SK-N-SH (cell line): Measurements from ENCODE around the gene ASCL5. TPM values are rescaled to one million over a fixed set of nuclear protein-coding genes. Genes with fewer than 3 reads are reported as not detected.

Source experiments
- CTCF ChIA-PET: fragments of 300-600, 350-600 bp; formaldehyde crosslinking; extraction: SDS; loops from one replicate; lab custom pipeline; 2021; lab: Yijun Ruan, JAX
- POLR2A ChIA-PET: fragments of 350-600 bp; sonication (Branson Sonifier 250); formaldehyde crosslinking; extraction: SDS; loops from one replicate; lab custom pipeline; 2020; ENCODE audit warnings: antibody characterized with exemption, inconsistent platforms; lab: Yijun Ruan, JAX
- DNase-seq: peaks from one replicate; pipeline ENCODE4 v3.0.0; 2012
- H2AFZ ChIP-seq: fragments of 200-600 bp; sonication (generic); 2 replicates; pipeline ENCODE4 v1.8.1; 2016; ENCODE audit warnings: antibody characterized with exemption, mild to moderate bottlenecking, low read depth
- H3F3A ChIP-seq: fragments of 200-600 bp; sonication (generic); replicated peaks from 2 replicates; pipeline ENCODE3; 2016; ENCODE audit warnings: antibody characterized with exemption, mild to moderate bottlenecking; ENCODE audit not compliant: insufficient read depth
- H3K27ac ChIP-seq, 2 experiments: fragments of 200-500 bp in 1 of 2; fragments of 200-600 bp in 1 of 2; sonication (Bioruptor generic) in 1 of 2; sonication (generic), shearing (Covaris generic) in 1 of 2; 2 replicates each; pipeline versions ENCODE4 v1.5.1 to v1.6.1; 2014 to 2016; ENCODE audit warnings: low read depth in 2 of 2, inconsistent platforms in 1 of 2, low read length in 1 of 2, mild to moderate bottlenecking in 1 of 2, mixed read lengths in 1 of 2
- H3K27me3 ChIP-seq: fragments of 200-600 bp; sonication (generic), shearing (Covaris generic); 2 replicates; pipeline ENCODE4 v1.6.1; 2016; ENCODE audit warnings: mixed run types; ENCODE audit not compliant: insufficient read depth
- H3K36me3 ChIP-seq, 2 experiments: fragments of 200-500 bp in 1 of 2; fragments of 200-600 bp in 1 of 2; sonication (Bioruptor generic) in 1 of 2; sonication (generic) in 1 of 2; replicated peaks in 1 of 2; 2 replicates each; pipeline versions ENCODE3 to v1.5.1; 2014 to 2016; ENCODE audit warnings: low read length in 1 of 2, mild to moderate bottlenecking in 1 of 2; ENCODE audit not compliant: insufficient read depth in 2 of 2, control insufficient read depth in 1 of 2
- H3K4me1 ChIP-seq, 2 experiments: fragments of 200-500 bp in 1 of 2; fragments of 200-600 bp in 1 of 2; sonication (Bioruptor generic) in 1 of 2; sonication (generic), shearing (Covaris generic) in 1 of 2; 2 replicates each; pipeline versions ENCODE4 v1.5.1 to v1.6.1; 2014 to 2016; ENCODE audit warnings: low read depth in 1 of 2, low read length in 1 of 2, mixed run types in 1 of 2; ENCODE audit not compliant: insufficient read depth in 2 of 2, control insufficient read depth in 1 of 2
- H3K4me2 ChIP-seq: fragments of 200-600 bp; sonication (generic), shearing (Covaris generic); 2 replicates; pipeline ENCODE4 v1.6.1; 2017; ENCODE audit warnings: mixed run types
- H3K4me3 ChIP-seq, 2 experiments: fragments of 200-500 bp in 1 of 2; fragments of 200-600 bp in 1 of 2; sonication (Bioruptor generic) in 1 of 2; sonication (generic), shearing (Covaris generic) in 1 of 2; 2 replicates each; pipeline versions ENCODE4 v1.5.1 to v1.8.1; 2014 to 2016; ENCODE audit warnings: low read depth in 2 of 2, inconsistent platforms in 1 of 2, low read length in 1 of 2, mild to moderate bottlenecking in 1 of 2, mixed read lengths in 1 of 2, moderate library complexity in 1 of 2
- H3K79me2 ChIP-seq: fragments of 200-600 bp; sonication (generic); 2 replicates; pipeline ENCODE4 v1.8.1; 2017; ENCODE audit warnings: mild to moderate bottlenecking; ENCODE audit not compliant: insufficient read depth
- H3K9ac ChIP-seq: fragments of 200-600 bp; sonication (generic); 2 replicates; pipeline ENCODE4 v1.6.1; 2017; ENCODE audit warnings: mixed run types
- H3K9me2 ChIP-seq: fragments of 200-600 bp; sonication (generic); 2 replicates; pipeline ENCODE4 v1.6.1; 2017; ENCODE audit warnings: mixed run types
- H3K9me3 ChIP-seq: fragments of 200-600 bp; sonication (generic); 2 replicates; pipeline ENCODE4 v1.6.1; 2017; ENCODE audit warnings: mixed run types, mild to moderate bottlenecking, moderate library complexity
- H4K20me1 ChIP-seq: fragments of 200-600 bp; sonication (generic); 2 replicates; pipeline ENCODE4 v1.6.1; 2017; ENCODE audit warnings: mild to moderate bottlenecking, mixed run types; ENCODE audit not compliant: insufficient read depth
- ELF1 ChIP-seq: IDR thresholded peaks from 2 replicates; pipeline ENCODE4 v1.4.0; 2012
- EP300 ChIP-seq, 2 experiments: IDR thresholded peaks; 2 replicates each; pipeline versions ENCODE4 v1.4.0 to v1.6.1; 2012; ENCODE audit warnings: borderline replicate concordance in 1 of 2, low read depth in 1 of 2, low read length in 1 of 2
- EZH2phosphoT487 ChIP-seq: fragments of 200-600 bp; sonication (generic); IDR thresholded peaks from 2 replicates; pipeline ENCODE4 v1.6.1; 2017; ENCODE audit warnings: low read depth, mixed run types, mild to moderate bottlenecking, antibody characterized with exemption, moderate library complexity, borderline replicate concordance
- FOSL2 ChIP-seq: IDR thresholded peaks from 2 replicates; pipeline ENCODE4 v1.4.0; 2012; ENCODE audit warnings: low read depth, mild to moderate bottlenecking, moderate library complexity, borderline replicate concordance
- GABPA ChIP-seq: IDR thresholded peaks from 2 replicates; pipeline ENCODE4 v1.4.0; 2012; ENCODE audit warnings: low read depth, mild to moderate bottlenecking
- MEF2A ChIP-seq: IDR thresholded peaks from 2 replicates; pipeline ENCODE4 v1.4.0; 2012; ENCODE audit warnings: low read depth, borderline replicate concordance
- NRF1 ChIP-seq: IDR thresholded peaks from 2 replicates; pipeline ENCODE4 v1.6.1; 2012; ENCODE audit warnings: low read depth, mild to moderate bottlenecking, low read length
- RCOR1 ChIP-seq: fragments of 150-350 bp; IDR thresholded peaks from 2 replicates; pipeline ENCODE4 v1.6.1; 2017; ENCODE audit warnings: antibody characterized with exemption, low read length
- RFX5 ChIP-seq: IDR thresholded peaks from 2 replicates; pipeline ENCODE4 v1.6.1; 2012; ENCODE audit warnings: mild to moderate bottlenecking, improper control_type of control experiment, low read length
- SIN3A ChIP-seq: IDR thresholded peaks from 2 replicates; pipeline ENCODE4 v1.6.1; 2012; ENCODE audit warnings: low read depth, mild to moderate bottlenecking, low read length, moderate library complexity, borderline replicate concordance
- YY1 ChIP-seq: IDR thresholded peaks from 2 replicates; pipeline ENCODE4 v1.4.0; 2012; ENCODE audit warnings: low read depth, mild to moderate bottlenecking
- WGBS: methylation state at CpG from one replicate; pipeline ENCODE4 v1.1.6; 2017; ENCODE audit warnings: low lambda C conversion rate; 5-methylcytosine and 5-hydroxymethylcytosine counted together
- polyA plus RNA-seq, 3 experiments: library from polyadenylated mRNA; depleted of rRNA; stranded (reverse); fragments of >200 nt; gene quantifications; 2 replicates each; pipeline ENCODE4 v1.2.3, GENCODE V29; 2012
- TF ChIP-seq, protein P1 (sequence below): IDR thresholded peaks from 2 replicates; pipeline ENCODE4 v1.4.0; 2012; ENCODE audit warnings: low read depth
- TF ChIP-seq, protein P2 (sequence below): fragments of 200-600 bp; sonication (generic); IDR thresholded peaks from 2 replicates; pipeline ENCODE4 v1.6.1; 2017; ENCODE audit warnings: antibody characterized with exemption, mild to moderate bottlenecking, moderate library complexity

The ASCL5 gene
- polyA plus RNA-seq, 1 of the 3 experiments (the other 2 are of a cell fraction), result not detected

DNA sequence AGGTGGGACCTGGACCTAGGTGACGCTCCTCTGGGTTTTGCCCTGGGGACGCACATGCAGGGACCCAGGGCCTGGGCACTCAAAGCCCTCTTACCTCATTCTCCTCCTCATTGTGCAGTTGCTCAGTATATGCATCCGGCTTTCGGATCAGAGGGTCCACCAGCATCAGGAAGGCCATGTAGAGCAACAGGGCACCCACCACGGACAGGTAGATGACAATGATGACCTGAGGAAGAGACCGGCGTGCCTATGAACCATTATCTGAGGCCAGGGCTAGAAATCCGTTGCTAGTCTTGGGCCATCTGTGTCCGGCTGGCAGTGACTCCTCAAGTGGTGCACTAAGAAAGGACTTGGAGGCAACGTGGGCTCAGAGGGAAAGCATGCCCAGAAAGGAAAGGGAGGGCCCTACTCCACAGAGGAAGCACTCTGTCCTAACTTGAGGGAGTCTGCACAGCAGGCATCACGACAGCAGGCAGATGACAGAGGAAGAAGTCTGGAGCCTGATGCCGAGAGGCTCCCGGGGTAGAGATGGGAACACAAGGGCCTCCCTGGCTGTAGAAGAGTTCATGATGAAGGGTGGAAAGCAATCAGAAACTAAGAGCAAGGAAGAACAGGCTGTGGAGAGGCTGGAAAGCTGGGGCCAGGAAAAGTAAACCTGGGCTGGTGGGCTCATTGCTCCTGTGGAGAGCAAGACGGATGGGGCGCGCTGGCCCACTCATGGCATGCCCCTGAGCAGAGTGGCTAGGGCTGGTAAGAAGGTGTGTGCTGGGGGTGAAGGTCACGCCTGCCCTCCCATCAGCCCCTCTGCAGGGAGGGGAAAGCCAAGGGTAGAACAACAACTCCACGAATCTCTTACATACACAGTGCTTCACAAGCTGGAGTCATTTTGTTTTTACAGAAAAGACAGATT, 17.0 kb upstream of the ASCL5 start:
- H2AFZ ChIP-seq, result no peak overlapping the region
- POLR2A ChIA-PET, result no interaction called here
- H3K4me1 ChIP-seq, result peaks cover 0 to 32% of the 10 kb centered on the region in 2 experiments; a peak in 1 of 4 replicates
- 90% methylated on average over 17 of the region's 18 CpGs for WGBS
- CTCF ChIA-PET, result interaction anchor here (3.8 kb wide), 1 partner anchor 79 kb away, joined by 11 read pairs; no protein-coding TSS in a partner anchor
- no peaks in the 10 kb centered on the region for H3K9me2 ChIP-seq
- DNase-seq, result no peak
- peaks cover 26 to 90% of the 10 kb centered on the region in 2 experiments for H3K36me3 ChIP-seq
- no peak overlapping the region for H3K4me2 ChIP-seq
- no peaks in the 10 kb centered on the region for H3K79me2 ChIP-seq
- no peaks in the 10 kb centered on the region for H3F3A ChIP-seq
- no peaks in the 10 kb centered on the region for H4K20me1 ChIP-seq
- no peak overlapping the region for H3K9ac ChIP-seq
- no peaks in the 10 kb centered on the region for H3K9me3 ChIP-seq
- no peak overlapping the region for H3K27ac ChIP-seq
- TF ChIP-seq EP300 (IDR thresholded peaks at IDR 0.05; ENCODE audit: borderline replicate concordance in 1 of 2, low read depth in 1 of 2, low read length in 1 of 2) (no peak), EZH2phosphoT487 (no peak), YY1 (no peak), RCOR1 (no peak), RFX5 (no peak), NRF1 (no peak), MEF2A (no peak), SIN3A (no peak), ELF1 (no peak), GABPA (no peak), FOSL2 (no peak)
- TF ChIP-seq, protein P1, sequence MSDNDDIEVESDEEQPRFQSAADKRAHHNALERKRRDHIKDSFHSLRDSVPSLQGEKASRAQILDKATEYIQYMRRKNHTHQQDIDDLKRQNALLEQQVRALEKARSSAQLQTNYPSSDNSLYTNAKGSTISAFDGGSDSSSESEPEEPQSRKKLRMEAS, result no peak
- TF ChIP-seq, protein P2, sequence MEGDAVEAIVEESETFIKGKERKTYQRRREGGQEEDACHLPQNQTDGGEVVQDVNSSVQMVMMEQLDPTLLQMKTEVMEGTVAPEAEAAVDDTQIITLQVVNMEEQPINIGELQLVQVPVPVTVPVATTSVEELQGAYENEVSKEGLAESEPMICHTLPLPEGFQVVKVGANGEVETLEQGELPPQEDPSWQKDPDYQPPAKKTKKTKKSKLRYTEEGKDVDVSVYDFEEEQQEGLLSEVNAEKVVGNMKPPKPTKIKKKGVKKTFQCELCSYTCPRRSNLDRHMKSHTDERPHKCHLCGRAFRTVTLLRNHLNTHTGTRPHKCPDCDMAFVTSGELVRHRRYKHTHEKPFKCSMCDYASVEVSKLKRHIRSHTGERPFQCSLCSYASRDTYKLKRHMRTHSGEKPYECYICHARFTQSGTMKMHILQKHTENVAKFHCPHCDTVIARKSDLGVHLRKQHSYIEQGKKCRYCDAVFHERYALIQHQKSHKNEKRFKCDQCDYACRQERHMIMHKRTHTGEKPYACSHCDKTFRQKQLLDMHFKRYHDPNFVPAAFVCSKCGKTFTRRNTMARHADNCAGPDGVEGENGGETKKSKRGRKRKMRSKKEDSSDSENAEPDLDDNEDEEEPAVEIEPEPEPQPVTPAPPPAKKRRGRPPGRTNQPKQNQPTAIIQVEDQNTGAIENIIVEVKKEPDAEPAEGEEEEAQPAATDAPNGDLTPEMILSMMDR, result no peak
- TF ChIP-seq, all 33 proteins: peak for 0
- Histone ChIP-seq H3K4me3 (no peak overlapping the region), H3K27me3 (no peaks in the 10 kb centered on the region)
